ENCODE measurements around the gene CDKAL1.

Gene CDKAL1

GRCh38 chr6:20851795-20852194, 317.5 kb downstream of the CDKAL1 start:
- TF ChIP-seq CTCF (conservative IDR thresholded peaks at IDR 0.05; ENCODE audit: low read depth, low read length) = no peak
- H3K4me3 ChIP-seq (ENCODE audit: low read length) = no peak overlapping the region
- DNase-seq (ENCODE audit: low read depth) = no peak

GRCh38 chr6:20853828-20854227, 319.6 kb downstream of the CDKAL1 start:
- no peak for DNase-seq (ENCODE audit: low read depth)
- H3K4me3 ChIP-seq (ENCODE audit: low read length) = no peak overlapping the region
- no peak for TF ChIP-seq CTCF (conservative IDR thresholded peaks at IDR 0.05; ENCODE audit: low read depth, low read length)

- DNase-seq (ENCODE audit: low read depth) = no peak
- TF ChIP-seq CTCF (conservative IDR thresholded peaks at IDR 0.05; ENCODE audit: low read depth, low read length) = no peak
- H3K4me3 ChIP-seq (ENCODE audit: low read length) = no peak overlapping the region
These were observed 322.5 kb downstream of the CDKAL1 start for GRCh38 chr6:20856681-20857288.

GRCh38 chr6:20861481-20861880, 327.2 kb downstream of the CDKAL1 start:
- no peak for DNase-seq (ENCODE audit: low read depth)
- TF ChIP-seq CTCF (conservative IDR thresholded peaks at IDR 0.05; ENCODE audit: low read depth, low read length) = no peak

GRCh38 chr6:20866036-20866435, 331.8 kb downstream of the CDKAL1 start:
- no peak for TF ChIP-seq CTCF (conservative IDR thresholded peaks at IDR 0.05; ENCODE audit: low read depth, low read length)
- DNase-seq (ENCODE audit: low read depth) = no peak
- no peak overlapping the region for H3K4me3 ChIP-seq (ENCODE audit: low read length)

More at GRCh38 chr6:20861481-20861880, 327.2 kb downstream of the CDKAL1 start:
- no peak overlapping the region for H3K4me3 ChIP-seq (ENCODE audit: low read length)

- H3K4me3 ChIP-seq (ENCODE audit: low read length) = no peak overlapping the region
- no peak for TF ChIP-seq CTCF (conservative IDR thresholded peaks at IDR 0.05; ENCODE audit: low read depth, low read length)
- no peak for DNase-seq (ENCODE audit: low read depth)
These were observed 332.9 kb downstream of the CDKAL1 start for GRCh38 chr6:20866935-20867703.
